ENCODE measurements around the gene EIF2D.

Gene EIF2D

GRCh38 chr1:206579747-206580437 lies 32.4 kb downstream of the EIF2D start:
- no peak for TF ChIP-seq CREB1 (IDR thresholded peaks at IDR 0.05; ENCODE audit: low read depth)

GRCh38 chr1:206578978-206579374 lies 33.3 kb downstream of the EIF2D start:
- TF ChIP-seq RAD21 (IDR thresholded peaks at IDR 0.05; ENCODE audit: low read depth) (no peak), EGR1 (IDR thresholded peaks at IDR 0.05) (no peak), USF1 (IDR thresholded peaks at IDR 0.05) (no peak), NFIC (IDR thresholded peaks at IDR 0.05) (no peak), ZBTB7A (IDR thresholded peaks at IDR 0.05; ENCODE audit: low read depth) (no peak), EP300 (IDR thresholded peaks at IDR 0.05; ENCODE audit: borderline replicate concordance) (no peak), YY1 (IDR thresholded peaks at IDR 0.05; ENCODE audit: low read depth) (no peak), REST (IDR thresholded peaks at IDR 0.05; ENCODE audit: low read depth) (no peak), MAX (IDR thresholded peaks at IDR 0.05) (no peak), FOXM1 (IDR thresholded peaks at IDR 0.05; ENCODE audit: borderline replicate concordance, low read depth) (no peak), CREB1 (IDR thresholded peaks at IDR 0.05; ENCODE audit: low read depth) (no peak)

- no peak for TF ChIP-seq TEAD4 (IDR thresholded peaks at IDR 0.05)
- no peak for TF ChIP-seq RAD21 (IDR thresholded peaks at IDR 0.05; ENCODE audit: low read depth)
- TF ChIP-seq CEBPB (IDR thresholded peaks at IDR 0.05), result no peak
- TF ChIP-seq CREB1 (IDR thresholded peaks at IDR 0.05; ENCODE audit: low read depth), result no peak
- TF ChIP-seq REST (IDR thresholded peaks at IDR 0.05; ENCODE audit: low read depth), result no peak
- no peak for TF ChIP-seq TAF1 (IDR thresholded peaks at IDR 0.05; ENCODE audit: low read depth)
- TF ChIP-seq TCF12 (IDR thresholded peaks at IDR 0.05; ENCODE audit: low read depth), result no peak
- TF ChIP-seq ZBTB7A (IDR thresholded peaks at IDR 0.05; ENCODE audit: low read depth), result no peak
- TF ChIP-seq FOXM1 (IDR thresholded peaks at IDR 0.05; ENCODE audit: borderline replicate concordance, low read depth), result no peak
- TF ChIP-seq MAX (IDR thresholded peaks at IDR 0.05), result no peak
- TF ChIP-seq EP300 (IDR thresholded peaks at IDR 0.05; ENCODE audit: borderline replicate concordance), result no peak
- no peak for TF ChIP-seq EGR1 (IDR thresholded peaks at IDR 0.05)
- TF ChIP-seq NFIC (IDR thresholded peaks at IDR 0.05), result no peak
- no peak for TF ChIP-seq USF1 (IDR thresholded peaks at IDR 0.05)
- no peak for TF ChIP-seq YY1 (IDR thresholded peaks at IDR 0.05; ENCODE audit: low read depth)
These were observed 33.9 kb downstream of the EIF2D start for GRCh38 chr1:206578068-206578977.

GRCh38 chr1:206577626-206578025 lies 34.6 kb downstream of the EIF2D start:
- TF ChIP-seq USF1 (IDR thresholded peaks at IDR 0.05) (no peak), NFIC (IDR thresholded peaks at IDR 0.05) (no peak), REST (IDR thresholded peaks at IDR 0.05; ENCODE audit: low read depth) (no peak), FOXM1 (IDR thresholded peaks at IDR 0.05; ENCODE audit: borderline replicate concordance, low read depth) (no peak), TCF12 (IDR thresholded peaks at IDR 0.05; ENCODE audit: low read depth) (no peak), CEBPB (IDR thresholded peaks at IDR 0.05) (no peak), ZBTB7A (IDR thresholded peaks at IDR 0.05; ENCODE audit: low read depth) (no peak), MAX (IDR thresholded peaks at IDR 0.05) (no peak), CREB1 (IDR thresholded peaks at IDR 0.05; ENCODE audit: low read depth) (no peak), TEAD4 (IDR thresholded peaks at IDR 0.05) (no peak), TAF1 (IDR thresholded peaks at IDR 0.05; ENCODE audit: low read depth) (no peak), RAD21 (IDR thresholded peaks at IDR 0.05; ENCODE audit: low read depth) (no peak), EP300 (IDR thresholded peaks at IDR 0.05; ENCODE audit: borderline replicate concordance) (no peak)
